Breast epithelium (tissue), 3 donors: Measurements from ENCODE around the gene TANGO2.

Experiments used
- POLR2A ChIP-seq: fragments of 450-650 bp; IDR thresholded peaks from one replicate; pipeline ENCODE4 v1.6.1; 2016; ENCODE audit warnings: antibody characterized with exemption, mild to moderate bottlenecking, moderate library complexity
- POLR2AphosphoS5 ChIP-seq, 3 donors: sonication (generic); formaldehyde crosslinking; IDR thresholded peaks; one replicate each; pipeline ENCODE4 v1.6.1; 2017; ENCODE audit warnings: antibody characterized with exemption in 3 of 3
- TF ChIP-seq, protein P1 (sequence below), 3 donors: fragments of 450-650 bp; IDR thresholded peaks; one replicate each; pipeline ENCODE4 v1.5.1; 2016 to 2017; ENCODE audit warnings: antibody characterized with exemption in 3 of 3, mild to moderate bottlenecking in 3 of 3, moderate library complexity in 3 of 3

DNA sequence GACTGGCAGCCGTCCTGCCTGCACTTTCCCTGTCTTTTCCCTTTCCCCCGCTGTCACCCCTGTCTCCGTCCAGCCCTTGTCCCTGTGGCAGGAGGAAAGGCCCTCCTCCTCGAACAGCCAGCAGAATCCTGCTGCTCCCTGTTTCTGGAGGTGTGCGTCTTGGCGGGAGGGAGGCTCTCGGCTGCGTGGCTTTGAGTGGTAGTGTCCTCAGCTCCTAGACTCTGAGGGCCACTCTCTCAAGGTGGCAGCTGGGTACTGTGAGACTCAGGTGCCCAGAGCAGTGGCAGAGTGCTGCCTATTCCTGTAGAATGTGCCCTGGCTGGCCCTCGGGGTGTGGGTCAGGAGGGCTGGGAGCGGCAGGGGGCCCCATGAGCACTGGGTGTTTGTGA is 85.9 kb downstream of the TANGO2 start:
- TF ChIP-seq POLR2AphosphoS5 (IDR thresholded peaks at IDR 0.05) (no peak), POLR2A (no peak)
- TF ChIP-seq, protein P1, sequence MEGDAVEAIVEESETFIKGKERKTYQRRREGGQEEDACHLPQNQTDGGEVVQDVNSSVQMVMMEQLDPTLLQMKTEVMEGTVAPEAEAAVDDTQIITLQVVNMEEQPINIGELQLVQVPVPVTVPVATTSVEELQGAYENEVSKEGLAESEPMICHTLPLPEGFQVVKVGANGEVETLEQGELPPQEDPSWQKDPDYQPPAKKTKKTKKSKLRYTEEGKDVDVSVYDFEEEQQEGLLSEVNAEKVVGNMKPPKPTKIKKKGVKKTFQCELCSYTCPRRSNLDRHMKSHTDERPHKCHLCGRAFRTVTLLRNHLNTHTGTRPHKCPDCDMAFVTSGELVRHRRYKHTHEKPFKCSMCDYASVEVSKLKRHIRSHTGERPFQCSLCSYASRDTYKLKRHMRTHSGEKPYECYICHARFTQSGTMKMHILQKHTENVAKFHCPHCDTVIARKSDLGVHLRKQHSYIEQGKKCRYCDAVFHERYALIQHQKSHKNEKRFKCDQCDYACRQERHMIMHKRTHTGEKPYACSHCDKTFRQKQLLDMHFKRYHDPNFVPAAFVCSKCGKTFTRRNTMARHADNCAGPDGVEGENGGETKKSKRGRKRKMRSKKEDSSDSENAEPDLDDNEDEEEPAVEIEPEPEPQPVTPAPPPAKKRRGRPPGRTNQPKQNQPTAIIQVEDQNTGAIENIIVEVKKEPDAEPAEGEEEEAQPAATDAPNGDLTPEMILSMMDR (IDR thresholded peaks at IDR 0.05): no peak
